GM18502 (cell line): ENCODE measurements around the gene AK1.

Source experiments
- ATAC-seq: cut with Tn5 transposase; IDR thresholded peaks from one replicate; pipeline ENCODE4 v1.9.1; 2021; ENCODE audit warnings: mild to moderate bottlenecking; ENCODE audit not compliant: unreplicated experiment, poor library complexity

The AK1 gene

GRCh38 chr9:127910613-127911205, 33.2 kb upstream of the AK1 start:
- no peak for ATAC-seq

GRCh38 chr9:127909839-127910273, 32.4 kb upstream of the AK1 start:
- ATAC-seq: no peak

DNA sequence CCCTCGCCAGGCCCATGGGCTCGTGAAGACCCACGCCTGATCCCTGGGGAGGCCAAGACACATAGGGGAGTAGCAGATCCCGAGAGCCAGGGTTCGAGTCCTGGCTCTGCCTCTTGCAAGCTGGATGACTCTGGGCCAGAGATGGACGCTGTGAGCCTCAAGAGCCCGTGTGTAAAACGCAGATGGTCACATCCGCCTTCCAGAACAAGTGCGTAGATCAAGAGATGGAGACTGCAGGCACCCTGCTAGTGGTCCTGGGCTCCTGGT, 31.1 kb upstream of the AK1 start:
- ATAC-seq: no peak

- no peak for ATAC-seq
Observed at GRCh38 chr9:127907867-127908659, 30.6 kb upstream of the AK1 start.

DNA sequence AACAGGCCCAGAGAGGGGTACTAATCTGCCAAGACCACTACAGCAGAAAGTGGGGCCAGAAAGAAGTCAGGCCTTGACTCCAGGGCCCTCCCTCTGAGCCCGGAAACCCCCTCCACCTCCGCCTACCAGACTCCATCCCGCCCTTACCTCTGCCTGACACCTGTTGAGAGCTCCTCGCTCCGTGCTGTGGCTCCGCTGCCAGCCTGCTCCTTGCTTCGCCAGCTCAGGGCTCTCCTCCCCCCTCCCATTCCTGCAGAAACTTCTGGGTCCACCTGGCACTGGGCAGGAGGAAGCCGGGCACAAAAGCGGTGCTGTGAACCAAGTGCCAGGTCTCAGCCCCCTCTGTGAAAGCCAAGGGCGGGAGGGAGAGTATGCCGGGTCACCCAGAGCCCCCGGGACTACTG, 28.3 kb upstream of the AK1 start:
- no peak for ATAC-seq

DNA sequence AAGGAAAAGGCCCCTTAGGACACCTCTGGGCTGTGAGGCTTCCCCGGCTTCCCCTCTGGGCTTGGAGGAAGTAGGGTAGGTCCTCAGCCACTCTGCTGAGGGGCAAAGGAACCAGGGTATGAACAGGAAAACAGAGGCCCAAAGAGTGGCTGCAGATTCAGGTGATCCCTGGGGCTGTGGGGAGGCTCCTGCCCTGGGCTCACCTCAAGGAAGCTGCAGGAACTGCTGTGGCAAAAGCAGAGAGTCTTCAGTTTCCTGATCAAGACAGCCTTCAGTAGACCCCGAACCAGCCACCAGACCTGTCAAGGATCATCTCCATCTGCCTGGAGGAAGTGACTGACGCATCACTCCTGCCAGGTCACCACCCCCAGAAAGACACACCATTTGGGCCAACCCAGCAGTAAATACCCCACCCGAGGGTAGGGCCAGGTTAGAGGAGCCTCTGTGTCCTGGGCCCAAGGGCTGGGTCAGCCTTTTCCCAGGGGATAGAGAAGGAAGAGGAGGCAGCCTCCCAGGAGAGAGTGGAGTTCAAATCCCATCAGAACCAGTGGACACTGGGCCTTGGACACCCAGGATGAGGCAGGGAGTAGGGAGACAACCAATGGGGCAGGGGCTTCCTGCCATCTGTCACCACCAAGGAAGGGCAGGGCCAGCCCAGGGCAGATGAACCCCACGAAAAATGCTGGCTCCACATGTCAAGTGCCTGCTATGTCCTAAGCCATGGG, 27.7 kb upstream of the AK1 start:
- no peak for ATAC-seq

DNA sequence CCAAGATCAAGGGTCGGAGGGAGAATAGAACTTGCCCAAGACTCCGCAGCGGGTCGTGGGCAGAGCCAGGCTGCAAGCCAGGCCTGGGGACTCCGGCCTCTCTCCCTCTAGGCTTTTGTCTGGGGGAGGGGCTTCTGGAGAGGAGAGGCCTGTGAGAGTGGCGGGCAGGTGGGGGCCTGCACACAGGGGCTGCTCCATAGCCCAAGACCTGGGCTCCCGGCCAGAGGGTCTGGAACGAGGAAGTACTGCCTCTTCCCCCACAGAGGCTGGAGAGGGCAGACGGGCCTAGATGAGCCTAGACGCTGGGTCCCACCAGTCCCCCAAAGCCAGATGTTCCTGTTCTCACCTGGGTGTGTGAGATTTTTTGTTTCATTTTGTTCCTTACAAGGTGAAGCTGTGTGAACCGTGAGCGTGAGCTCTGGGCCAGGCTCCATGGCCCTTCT, 27.1 kb upstream of the AK1 start:
- ATAC-seq: no peak

GRCh38 chr9:127903557-127904475, 26.3 kb upstream of the AK1 start:
- no peak for ATAC-seq

DNA sequence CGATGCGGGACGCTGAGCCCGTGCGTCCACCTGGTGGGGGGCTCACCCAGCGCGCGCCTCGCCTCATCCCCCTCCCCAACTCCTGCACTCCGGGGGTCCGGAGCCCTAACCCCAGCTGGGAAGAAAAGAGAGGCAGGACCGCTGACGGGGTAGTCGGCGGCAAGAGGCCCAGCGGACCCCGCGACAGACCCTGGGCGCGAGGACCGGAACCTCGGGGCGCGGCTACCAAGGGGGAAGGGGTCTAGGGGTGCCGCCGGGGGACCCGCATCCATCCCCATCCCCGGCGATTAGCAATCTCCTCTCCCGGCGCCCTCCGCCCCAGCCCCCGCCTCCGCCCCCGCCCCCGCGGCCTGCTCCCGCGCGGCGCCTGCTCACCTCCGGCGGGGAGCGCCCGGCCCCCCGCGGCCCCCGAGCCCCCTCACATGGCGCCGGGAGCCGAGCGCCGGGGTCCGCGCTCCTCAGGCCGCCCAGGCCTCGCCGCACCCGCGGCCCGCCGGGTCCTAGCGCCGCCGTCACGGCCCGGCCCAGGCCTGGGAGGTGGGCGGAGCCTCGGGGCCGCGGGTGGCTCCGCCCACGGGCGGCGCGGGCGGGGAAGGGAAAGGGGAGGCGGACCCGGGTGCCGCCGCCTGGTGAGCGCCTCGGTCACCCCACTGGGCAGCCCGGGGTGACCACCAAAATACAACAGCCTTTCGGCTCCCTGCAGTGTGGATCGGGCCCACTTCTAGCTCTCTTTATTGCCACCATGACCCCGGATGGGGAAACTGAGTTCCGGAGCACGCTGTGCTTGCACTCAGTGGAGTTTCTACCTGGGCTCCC, 21.9 kb upstream of the AK1 start, which contains the start of gene ST6GALNAC6:
Gene ST6GALNAC6 (minus strand): TSS at position 476 of the 816 bp plus-strand sequence. CDS start 1,622 bp downstream, outside the sequence.
- peak; percentile 69 for ATAC-seq

DNA sequence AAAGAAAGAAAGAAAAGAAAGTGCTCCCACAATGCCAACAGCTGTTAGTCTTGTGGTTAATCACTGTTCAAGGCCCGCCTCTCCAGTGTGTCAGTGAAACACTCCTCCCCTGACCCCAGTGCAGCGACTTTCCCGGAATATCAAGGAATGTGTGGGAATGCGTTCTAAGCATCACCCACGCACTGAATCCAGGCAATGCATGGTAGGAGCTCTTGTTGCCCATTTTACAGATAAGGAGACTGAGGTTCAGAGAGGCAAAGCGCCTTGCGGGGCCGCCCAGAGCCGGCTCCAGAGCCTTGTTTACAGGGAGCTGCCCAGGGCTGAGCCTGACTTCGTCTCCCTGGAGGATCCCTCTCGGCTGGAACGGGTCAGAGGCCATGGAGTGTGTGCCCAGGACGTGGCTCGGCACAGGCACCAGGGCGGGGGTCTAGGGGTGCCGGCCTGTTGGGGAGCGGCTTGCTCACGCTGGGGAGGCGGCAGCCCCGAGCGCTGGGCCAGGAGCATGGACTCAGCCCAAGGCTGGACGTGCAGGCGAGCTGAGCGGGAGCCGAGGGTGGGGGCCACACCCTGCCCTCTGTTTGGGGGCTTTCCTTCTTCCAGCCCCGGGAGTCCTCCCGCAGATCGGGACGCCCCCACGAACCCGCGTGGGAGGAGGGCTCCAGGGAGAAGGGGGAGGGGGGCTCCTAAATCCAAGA, 21.1 kb upstream of the AK1 start:
- no peak for ATAC-seq

GRCh38 chr9:127897193-127897692, 19.8 kb upstream of the AK1 start:
- no peak for ATAC-seq

DNA sequence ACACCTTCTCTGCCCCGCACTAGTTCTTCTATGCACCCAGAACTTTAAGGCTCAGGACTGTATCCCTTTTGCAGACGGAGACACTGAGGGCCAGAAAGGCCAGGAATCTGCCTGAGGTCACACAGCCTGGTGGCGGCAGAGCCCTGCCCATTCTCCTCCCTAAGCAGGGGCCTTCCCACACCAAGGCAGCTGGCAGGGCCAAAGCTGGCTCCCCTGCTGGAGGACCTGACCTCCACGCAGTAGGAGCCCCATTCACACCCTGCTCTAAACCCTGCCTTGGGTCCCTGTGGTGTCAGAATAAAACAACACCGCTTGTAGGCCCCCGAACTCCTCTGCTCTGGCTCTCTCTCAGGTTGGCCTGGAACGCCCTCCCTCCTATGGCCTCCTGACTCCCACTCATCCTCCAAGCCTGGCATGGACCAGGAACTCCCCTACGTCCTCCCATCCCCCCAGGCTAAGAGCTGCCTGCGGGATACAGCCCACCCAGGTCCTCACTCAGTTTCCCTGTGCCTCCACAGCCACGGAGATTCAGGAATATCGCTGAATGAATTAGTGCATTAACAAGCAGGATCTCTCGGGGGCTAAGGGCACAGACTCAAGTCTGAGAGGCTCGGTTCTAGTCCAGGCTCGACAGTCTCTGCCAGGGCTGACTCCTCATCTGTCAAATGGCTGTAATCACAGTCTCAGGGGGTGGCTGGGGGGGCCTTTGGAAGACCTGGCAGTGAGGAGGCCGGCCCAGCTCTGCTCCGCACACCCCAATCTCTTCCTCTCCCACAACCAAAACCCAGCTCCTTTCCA, 19.1 kb upstream of the AK1 start:
- no peak for ATAC-seq

DNA sequence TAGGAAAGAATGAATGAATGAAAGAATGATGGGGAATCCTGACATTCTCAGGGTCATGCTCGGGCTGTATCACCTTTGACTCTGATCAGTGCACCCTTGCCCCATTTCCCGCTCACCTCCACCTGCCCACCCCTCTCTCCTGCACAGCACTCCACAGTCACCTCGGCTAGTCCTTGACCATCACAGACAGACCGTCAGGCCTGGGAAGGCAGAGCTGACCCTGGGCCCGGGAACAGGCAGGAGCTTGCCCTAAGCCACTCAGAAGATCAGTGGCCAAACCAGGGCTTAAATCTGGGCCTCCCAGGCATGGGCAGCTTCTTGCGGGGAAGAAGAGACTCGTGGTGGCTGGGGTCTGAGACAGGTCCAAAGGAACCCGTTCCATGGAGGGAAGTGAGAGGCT, 18.3 kb upstream of the AK1 start:
- ATAC-seq: no peak

- no peak for ATAC-seq
Observed at GRCh38 chr9:127893392-127893791, 15.9 kb upstream of the AK1 start.

GRCh38 chr9:127892831-127893230, 15.4 kb upstream of the AK1 start:
- no peak for ATAC-seq

DNA sequence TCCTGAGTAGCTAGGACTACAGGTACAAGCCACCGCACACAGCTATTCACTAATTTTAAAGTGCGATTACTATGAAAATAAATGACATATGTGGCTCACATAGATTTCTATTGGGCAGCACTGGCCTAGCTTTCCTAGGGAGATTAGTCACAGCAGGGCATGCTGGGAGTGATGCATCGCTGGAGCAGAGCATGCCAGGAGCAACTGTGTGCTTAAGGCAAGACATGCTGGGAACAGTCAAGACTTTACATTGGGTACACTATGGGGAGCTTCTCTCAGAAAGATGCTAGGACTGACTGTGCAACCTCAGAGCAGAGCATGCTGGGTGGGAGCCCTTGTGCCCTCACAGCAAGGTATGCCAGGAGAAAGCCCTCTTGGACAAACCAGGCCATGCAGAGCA, 12.6 kb upstream of the AK1 start:
- ATAC-seq: no peak

DNA sequence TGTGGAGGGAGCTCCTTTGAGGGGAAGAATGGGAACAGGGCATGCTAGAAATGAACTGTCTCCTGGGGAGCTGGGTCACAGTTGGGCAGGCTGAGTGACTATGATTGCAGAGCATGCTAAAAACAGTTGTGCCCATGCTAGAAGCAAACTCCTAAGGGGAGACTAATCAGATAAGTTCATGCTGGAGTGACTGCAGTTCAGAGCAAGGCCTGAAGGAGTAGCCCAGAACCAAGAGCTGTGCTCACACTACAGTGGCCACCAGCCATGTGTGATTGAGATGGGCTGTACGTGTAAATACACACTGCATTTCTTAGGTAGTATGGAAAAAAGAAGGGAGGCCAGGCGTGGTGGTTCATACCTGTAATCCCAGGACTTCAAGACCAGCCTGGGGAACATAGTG, 10.3 kb upstream of the AK1 start:
- no peak for ATAC-seq

DNA sequence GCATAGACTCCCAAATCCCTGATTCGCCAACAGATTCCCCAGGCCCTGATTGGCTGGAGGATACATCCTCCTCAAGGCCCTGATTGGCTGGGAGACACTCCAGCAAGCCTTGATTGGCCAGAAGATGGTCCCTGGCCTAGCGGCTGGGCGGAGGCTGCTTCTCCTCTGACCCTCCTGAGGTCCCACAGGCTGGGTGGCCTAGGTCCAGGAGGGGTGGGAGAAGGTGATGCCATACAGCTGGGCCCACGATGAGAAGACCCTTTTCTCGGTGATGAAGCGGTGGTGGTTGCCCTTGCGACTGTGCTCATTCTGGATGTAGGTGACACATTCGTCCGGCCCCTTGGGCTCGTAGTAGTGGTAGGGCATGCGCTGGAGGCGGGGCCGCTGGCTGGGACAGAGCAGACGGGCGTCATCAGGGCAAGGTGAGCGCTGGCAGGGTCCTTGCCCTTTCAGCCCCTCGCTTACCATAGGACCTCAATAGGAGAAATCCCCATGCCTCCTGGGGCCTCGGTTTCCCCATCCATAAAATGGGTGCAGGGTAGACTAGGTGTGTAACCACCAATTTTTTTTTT, 9.0 kb upstream of the AK1 start:
- ATAC-seq: no peak
